Lung (tissue), 12 donors: ENCODE data around the gene LMX1B. TPM values are rescaled to one million over a fixed set of nuclear protein-coding genes. Genes with fewer than 3 reads are reported as not detected.
"Not testable (repeated sequence)": the region's sequence is repeated elsewhere in the genome, so short reads cannot be mapped to it uniquely, and the experiment has no call there.

Source experiments
- ATAC-seq: fragments of 200-7000 bp; cut with Tn5 transposase; one replicate; pipeline ENCODE4 v1.9.1; 2020; ENCODE audit warnings: moderate number of reproducible peaks; ENCODE audit not compliant: insufficient read depth, low FRiP score
- DNase-seq, 3 donors: peaks; one replicate each; pipeline ENCODE4 v3.0.0-alpha.2; 2013 to 2017
- H3K27ac ChIP-seq, 2 donors: one replicate each; pipeline ENCODE4 v1.5.1; 2013; ENCODE audit warnings: mild to moderate bottlenecking in 2 of 2, moderate library complexity in 2 of 2, control low read depth in 1 of 2, inconsistent platforms in 1 of 2, low read depth in 1 of 2, low read length in 1 of 2
- H3K27me3 ChIP-seq, 3 donors: one replicate each; pipeline ENCODE4 v1.5.1; 2013; ENCODE audit warnings: low read length in 2 of 3; ENCODE audit not compliant: control insufficient read depth in 3 of 3, insufficient read depth in 3 of 3
- H3K36me3 ChIP-seq, 4 donors: one replicate each; pipeline ENCODE4 v1.5.1; 2013; ENCODE audit warnings: low read length in 4 of 4, mild to moderate bottlenecking in 1 of 4, moderate library complexity in 1 of 4; ENCODE audit not compliant: control insufficient read depth in 4 of 4, insufficient read depth in 4 of 4
- H3K4me1 ChIP-seq, 5 donors: one replicate each; pipeline ENCODE4 v1.5.1; 2013; ENCODE audit warnings: low read length in 5 of 5, mild to moderate bottlenecking in 2 of 5, moderate library complexity in 1 of 5; ENCODE audit not compliant: control insufficient read depth in 5 of 5, insufficient read depth in 5 of 5
- H3K4me3 ChIP-seq: one replicate; pipeline ENCODE4 v1.5.1; 2013; ENCODE audit warnings: mild to moderate bottlenecking, control low read depth, moderate library complexity
- H3K9ac ChIP-seq, 2 donors: one replicate each; pipeline ENCODE4 v1.5.1; 2013; ENCODE audit warnings: low read length in 2 of 2, control low read depth in 1 of 2; ENCODE audit not compliant: insufficient read depth in 1 of 2
- H3K9me3 ChIP-seq, 4 donors: one replicate each; pipeline ENCODE4 v1.5.1; 2013; ENCODE audit warnings: low read length in 3 of 4, mild to moderate bottlenecking in 1 of 4, moderate library complexity in 1 of 4; ENCODE audit not compliant: control insufficient read depth in 4 of 4, insufficient read depth in 3 of 4
- WGBS, 2 donors: extraction: QIAGEN DNeasy Blood & Tissue Kit; methylation state at CpG; one replicate each; pipeline ENCODE4 v1.1.7; 2013; 5-methylcytosine and 5-hydroxymethylcytosine counted together
- polyA plus RNA-seq, 2 donors: library from polyadenylated mRNA; stranded (reverse); fragments of 200-250 nt; gene quantifications; one replicate each; pipeline ENCODE4 v1.2.1, GENCODE V29; 2013
- total RNA-seq, 2 donors: library from RNA; depleted of rRNA in 1 of 2; stranded (reverse); fragments of >200 nt in 1 of 2; gene quantifications; one replicate each; pipeline ENCODE4 v1.2.1, GENCODE V29; 2014 to 2021
- TF ChIP-seq, protein P1 (sequence below): IDR thresholded peaks from 2 replicates; pipeline ENCODE4 v1.5.1; 2012; ENCODE audit warnings: mild to moderate bottlenecking; ENCODE audit errors: control extremely low read depth, extremely low read depth
- donor health status: control.
- donor health status: control.
- donor health status: Bipolar disorder and iron deficiency.
- donor health status: healthy.
- donor health status: DM: yes; HTN: yes; CAD: no.

The LMX1B gene
- total and polyA plus RNA-seq, 4 donors, result under 0.01 to 0.77 (median 0.10) TPM

DNA sequence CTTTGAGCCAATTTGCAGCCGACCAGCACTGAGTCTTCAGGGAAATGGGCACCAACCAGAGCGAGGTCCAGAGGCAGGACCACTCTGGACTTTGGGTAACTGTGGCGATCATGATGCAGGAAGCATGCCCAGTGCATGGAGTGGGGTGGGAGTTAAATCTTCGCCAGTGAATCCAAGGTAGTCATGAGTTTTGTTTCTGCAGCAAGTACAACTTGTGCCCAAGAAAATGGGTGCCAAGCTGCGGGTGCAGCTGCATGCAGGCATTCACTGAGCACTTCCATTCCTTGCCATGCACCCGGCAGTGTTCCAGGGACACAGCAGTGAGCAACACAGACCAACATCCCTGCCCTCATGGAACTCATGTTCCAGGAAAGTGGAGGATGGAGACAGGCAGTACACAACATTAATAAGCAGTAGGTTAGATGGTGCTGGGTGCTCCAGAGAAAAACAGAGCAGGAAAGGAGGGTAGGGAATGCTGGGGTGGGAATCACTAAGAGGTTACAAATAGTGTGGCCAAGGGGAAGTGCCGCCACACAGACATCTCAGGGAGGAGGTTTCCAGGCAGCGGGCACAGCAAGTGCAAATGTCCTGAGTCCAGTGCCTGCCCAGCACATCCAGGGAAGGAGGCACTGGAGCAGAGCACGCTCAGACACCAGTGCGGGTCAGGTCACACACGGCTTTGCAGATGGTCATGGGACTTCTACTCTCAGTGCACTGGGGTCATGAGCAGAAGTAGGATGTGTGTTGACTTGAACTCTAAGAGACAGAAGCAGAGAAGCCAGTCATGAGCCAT is 48.2 kb upstream of the LMX1B start:
- DNase-seq (no peak), ATAC-seq (no peak)
- Histone ChIP-seq H3K27me3 (peaks cover 0 to 31% (median 21%) of the 10 kb centered on the region in 3 donors), H3K27ac (no peak overlapping the region), H3K4me1 (no peaks in the 10 kb centered on the region), H3K36me3 (no peaks in the 10 kb centered on the region), H3K9me3 (peaks cover 0 to 9% (median 0%) of the 10 kb centered on the region in 4 donors), H3K4me3 (no peak overlapping the region), H3K9ac (no peak overlapping the region)
- TF ChIP-seq, protein P1, sequence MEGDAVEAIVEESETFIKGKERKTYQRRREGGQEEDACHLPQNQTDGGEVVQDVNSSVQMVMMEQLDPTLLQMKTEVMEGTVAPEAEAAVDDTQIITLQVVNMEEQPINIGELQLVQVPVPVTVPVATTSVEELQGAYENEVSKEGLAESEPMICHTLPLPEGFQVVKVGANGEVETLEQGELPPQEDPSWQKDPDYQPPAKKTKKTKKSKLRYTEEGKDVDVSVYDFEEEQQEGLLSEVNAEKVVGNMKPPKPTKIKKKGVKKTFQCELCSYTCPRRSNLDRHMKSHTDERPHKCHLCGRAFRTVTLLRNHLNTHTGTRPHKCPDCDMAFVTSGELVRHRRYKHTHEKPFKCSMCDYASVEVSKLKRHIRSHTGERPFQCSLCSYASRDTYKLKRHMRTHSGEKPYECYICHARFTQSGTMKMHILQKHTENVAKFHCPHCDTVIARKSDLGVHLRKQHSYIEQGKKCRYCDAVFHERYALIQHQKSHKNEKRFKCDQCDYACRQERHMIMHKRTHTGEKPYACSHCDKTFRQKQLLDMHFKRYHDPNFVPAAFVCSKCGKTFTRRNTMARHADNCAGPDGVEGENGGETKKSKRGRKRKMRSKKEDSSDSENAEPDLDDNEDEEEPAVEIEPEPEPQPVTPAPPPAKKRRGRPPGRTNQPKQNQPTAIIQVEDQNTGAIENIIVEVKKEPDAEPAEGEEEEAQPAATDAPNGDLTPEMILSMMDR, result no peak
- WGBS, 2 donors, result 81 to 94% methylated on average over 11 of the region's 11 CpGs

DNA sequence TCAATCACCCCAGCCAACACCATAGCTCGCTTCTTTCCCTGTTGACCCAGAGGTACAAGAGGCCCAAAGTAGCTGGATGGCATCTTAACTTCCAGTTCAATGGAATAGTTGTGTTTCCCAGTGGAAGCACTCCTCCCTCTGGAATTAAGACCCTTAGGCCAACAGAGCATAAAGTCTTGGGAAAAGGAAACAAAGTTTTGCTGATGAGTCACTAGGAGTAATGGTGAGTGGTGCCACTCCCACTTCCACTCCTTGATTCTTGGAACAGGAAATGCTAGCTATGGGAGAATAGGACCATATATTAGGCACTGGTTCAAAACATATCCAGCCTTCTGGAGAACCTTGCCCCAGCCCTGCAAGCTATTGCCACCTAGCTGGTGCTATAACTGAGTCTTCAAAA is 44.7 kb upstream of the LMX1B start:
- Histone ChIP-seq H3K27ac (no peak overlapping the region), H3K36me3 (no peaks in the 10 kb centered on the region), H3K27me3 (peaks cover 0 to 12% (median 6%) of the 10 kb centered on the region in 3 donors), H3K4me1 (no peaks in the 10 kb centered on the region), H3K9me3 (peaks cover 0 to 6% (median 0%) of the 10 kb centered on the region in 4 donors), H3K9ac (no peak overlapping the region), H3K4me3 (no peak overlapping the region)
- no peak for ATAC-seq
- TF ChIP-seq, protein P1, result no peak
- DNase-seq, result no peak
- 92 to 97% methylated on average over 1 of the region's 1 CpG for WGBS, 2 donors

DNA sequence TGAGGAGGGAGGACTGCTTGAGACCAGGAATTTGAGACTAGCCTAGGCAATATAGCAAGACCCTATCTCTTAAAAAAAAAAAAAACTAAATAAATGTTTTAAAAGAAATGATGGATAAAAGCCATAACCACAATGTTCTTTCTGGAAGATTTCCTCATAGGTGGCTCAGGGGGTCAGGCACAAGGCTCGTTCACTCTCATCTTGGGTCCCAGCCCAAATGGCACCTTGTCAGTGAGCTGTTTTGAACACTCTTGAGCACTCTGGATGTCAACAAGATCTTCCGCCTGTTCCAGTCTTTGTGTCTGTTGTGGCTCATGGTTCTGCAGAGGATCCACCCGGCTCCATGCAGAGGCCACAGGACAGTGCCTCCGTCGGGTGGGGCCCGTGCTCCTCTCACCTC is 35.7 kb upstream of the LMX1B start:
- Histone ChIP-seq H3K9ac (no peak overlapping the region), H3K27me3 (peaks cover 0 to 14% (median 10%) of the 10 kb centered on the region in 3 donors), H3K4me1 (peaks cover 0 to under 1% (median 0%) of the 10 kb centered on the region in 5 donors), H3K4me3 (no peak overlapping the region), H3K27ac (no peak overlapping the region), H3K36me3 (no peaks in the 10 kb centered on the region), H3K9me3 (peaks cover 0 to 5% (median 1%) of the 10 kb centered on the region in 4 donors)
- DNase-seq (no peak), ATAC-seq (no peak)
- TF ChIP-seq, protein P1, result no peak
- 71 to 85% methylated on average over 6 of the region's 6 CpGs for WGBS, 2 donors

DNA sequence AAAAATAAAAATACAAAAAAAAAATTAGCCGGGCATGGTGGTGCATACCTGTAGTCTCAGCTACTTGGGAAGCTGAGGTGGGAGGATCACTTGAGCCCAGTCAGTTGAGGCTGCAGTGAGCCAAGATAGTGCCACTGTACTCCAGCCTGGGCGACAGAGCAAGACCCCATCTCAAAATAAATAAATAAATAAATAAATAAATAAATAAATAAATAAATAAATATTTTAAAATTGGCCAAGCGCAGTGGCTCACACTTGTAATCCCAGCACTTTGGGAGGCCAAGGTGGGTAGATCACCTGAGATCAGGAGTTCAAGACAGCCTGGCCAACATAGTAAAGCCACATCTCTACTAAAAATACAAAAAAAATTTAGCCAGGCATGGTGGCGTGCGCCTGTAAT is 33.4 kb upstream of the LMX1B start:
- DNase-seq, result not testable (repeated sequence)
- WGBS, 2 donors, result 76 to 95% methylated on average over 5 of the region's 5 CpGs

More for the DNA sequence above, 33.4 kb upstream of the LMX1B start:
- not testable (repeated sequence) for ATAC-seq, H3K9me3 ChIP-seq, H3K4me1 ChIP-seq, H3K4me3 ChIP-seq, H3K36me3 ChIP-seq, H3K27ac ChIP-seq, H3K9ac ChIP-seq
- peaks cover 0 to 19% (median 14%) of the 10 kb centered on the region in 3 donors for H3K27me3 ChIP-seq
